Kidney (tissue), 14 donors: ENCODE results near the gene CPM. TPM values are rescaled to one million over a fixed set of nuclear protein-coding genes. Genes with fewer than 3 reads are reported as not detected.

ENCODE experiments used
- DNase-seq, 5 donors: peaks; one replicate each; pipeline ENCODE4 v3.0.0-alpha.2; 2013 to 2020
- FAIRE-seq: peaks from 2 replicates; lab custom pipeline; 2012; peaks lifted over from hg19 to GRCh38; lab: Jason Lieb, UNC
- H3K27ac ChIP-seq, 2 donors: one replicate each; pipeline ENCODE4 v1.7.0; 2013; ENCODE audit warnings: low read depth in 2 of 2, low read length in 2 of 2, inconsistent platforms in 1 of 2
- H3K27me3 ChIP-seq: one replicate; pipeline ENCODE4 v1.7.1; 2013; ENCODE audit warnings: low read length, inconsistent platforms; ENCODE audit not compliant: control insufficient read depth, insufficient read depth
- H3K36me3 ChIP-seq, 3 donors: one replicate each; pipeline versions ENCODE4 v1.7.0 to v1.7.1; 2013; ENCODE audit warnings: low read length in 3 of 3, control low read depth in 1 of 3, inconsistent platforms in 1 of 3; ENCODE audit not compliant: insufficient read depth in 3 of 3, control insufficient read depth in 2 of 3
- H3K4me1 ChIP-seq, 3 donors: one replicate each; pipeline versions ENCODE4 v1.7.0 to v1.7.1; 2013; ENCODE audit warnings: low read length in 3 of 3, inconsistent platforms in 1 of 3, low read depth in 1 of 3; ENCODE audit not compliant: control insufficient read depth in 2 of 3, insufficient read depth in 2 of 3
- H3K4me3 ChIP-seq, 3 donors: one replicate each; pipeline versions ENCODE4 v1.7.0 to v1.8.1; 2013; ENCODE audit warnings: low read length in 3 of 3, control low read depth in 1 of 3, inconsistent platforms in 1 of 3
- H3K9ac ChIP-seq, 3 donors: one replicate each; pipeline versions ENCODE4 v1.7.0 to v1.7.1; 2013; ENCODE audit warnings: low read length in 3 of 3, control low read depth in 1 of 3, inconsistent platforms in 1 of 3
- H3K9me3 ChIP-seq, 3 donors: one replicate each; pipeline versions ENCODE4 v1.7.0 to v1.7.1; 2013; ENCODE audit warnings: low read length in 3 of 3, control low read depth in 1 of 3, inconsistent platforms in 1 of 3; ENCODE audit not compliant: control insufficient read depth in 2 of 3, insufficient read depth in 1 of 3
- CTCF ChIP-seq: IDR thresholded peaks from 3 replicates; pipeline ENCODE4 v1.5.1; 2012; ENCODE audit warnings: mild to moderate bottlenecking, moderate library complexity, borderline replicate concordance; ENCODE audit not compliant: insufficient read depth; ENCODE audit errors: extremely low read depth
- intact Hi-C: fragments of 100-400 bp; cut with DNase I; formaldehyde crosslinking; loops from one replicate; pipeline ENCODE4 v1.11.1; 2022
- polyA plus RNA-seq: library from polyadenylated mRNA; stranded (reverse); fragments of 350-450 nt; fragmentation: Illumina TruSeq; extraction: RNeasy Lipid Tissue Mini Kit (QIAGEN cat#74804); gene quantifications from one replicate; pipeline ENCODE4 v1.2.3, GENCODE V29; 2014; ENCODE audit warnings: low read depth, low replicate concordance; ENCODE audit not compliant: insufficient read depth
- total RNA-seq: library from RNA; stranded (reverse); fragmentation: NEBNext Ultra II Directional; extraction: Animal tissue kit (Norgen Biotek cat#: 25700); gene quantifications from one replicate; pipeline ENCODE4 v1.2.1, GENCODE V29; 2021
- donor health status: control.
- donor health status: control.
- donor health status: control.
- donor health status: control.
- donor health status: control.
- donor health status: DM: yes; HTN: yes; CAD: no.
- donor health status: Normal renal cell carcinoma (clear cell type).

Gene CPM
- total and polyA plus RNA-seq, 2 donors from 2014 or later = 35.7 to 144 TPM

DNA sequence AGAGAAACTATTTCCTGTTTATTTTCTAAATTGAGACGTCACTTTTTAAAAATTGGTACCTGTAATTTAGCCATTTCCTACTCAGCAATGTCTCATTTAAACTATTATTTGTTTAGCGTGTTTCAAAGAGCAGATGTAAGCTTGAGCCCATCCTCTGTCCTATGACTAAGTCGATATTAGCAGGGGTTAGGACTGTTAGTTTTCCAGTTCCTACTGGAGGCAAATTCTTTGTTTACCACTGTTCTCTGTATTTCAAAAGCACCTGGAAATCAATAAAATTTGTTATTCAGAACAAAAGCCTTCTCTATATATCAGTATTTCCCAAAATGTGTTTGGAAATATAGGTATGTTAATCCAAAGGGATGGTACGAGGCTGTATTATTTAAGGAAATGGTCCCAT lies 82.6 kb downstream of the CPM start:
- Histone ChIP-seq H3K27ac (no peak overlapping the region), H3K4me3 (no peak overlapping the region), H3K9ac (no peak overlapping the region), H3K36me3 (peaks cover 0 to 3% (median 3%) of the 10 kb centered on the region in 3 donors), H3K9me3 (no peaks in the 10 kb centered on the region), H3K4me1 (no peaks in the 10 kb centered on the region), H3K27me3 (no peaks in the 10 kb centered on the region)
- TF ChIP-seq CTCF = no peak
- intact Hi-C loops = no loop called here
- DNase-seq = no peak
- no peak for FAIRE-seq

DNA sequence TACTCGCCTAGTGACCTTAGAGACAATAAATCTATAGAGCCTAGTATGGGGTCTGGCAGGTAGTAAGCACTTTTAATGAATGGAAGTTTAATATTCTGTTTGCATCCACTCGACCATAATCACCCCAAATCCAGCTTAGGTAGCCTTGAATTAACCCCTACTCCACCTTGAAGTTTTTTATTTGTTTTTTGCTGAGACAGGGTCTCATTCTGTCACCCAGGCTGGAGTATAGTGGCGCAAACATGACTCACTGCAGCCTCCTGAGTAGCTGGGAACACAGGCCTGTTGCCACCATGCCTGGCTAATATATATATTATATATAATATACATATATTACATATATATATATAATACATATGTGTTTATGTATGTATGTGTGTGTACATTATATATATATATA lies 86.2 kb downstream of the CPM start:
- FAIRE-seq (no peak), DNase-seq (no peak)
- no peak for TF ChIP-seq CTCF
- no peaks in the 10 kb centered on the region for H3K27me3 ChIP-seq
- peaks cover 0 to 4% (median 3%) of the 10 kb centered on the region in 3 donors for H3K36me3 ChIP-seq
- intact Hi-C loops = no loop called here
- H3K4me1 ChIP-seq = no peaks in the 10 kb centered on the region
- H3K4me3 ChIP-seq = no peak overlapping the region
- H3K9me3 ChIP-seq = no peaks in the 10 kb centered on the region
- H3K9ac ChIP-seq = no peak overlapping the region
- H3K27ac ChIP-seq = no peak overlapping the region

- intact Hi-C loops = no loop called here
- Histone ChIP-seq H3K36me3 (peaks cover 0 to 8% (median 5%) of the 10 kb centered on the region in 3 donors), H3K27ac (no peak overlapping the region), H3K9me3 (no peaks in the 10 kb centered on the region), H3K4me1 (no peaks in the 10 kb centered on the region), H3K27me3 (no peaks in the 10 kb centered on the region), H3K9ac (no peak overlapping the region), H3K4me3 (no peak overlapping the region)
- FAIRE-seq (no peak), DNase-seq (no peak)
- TF ChIP-seq CTCF = no peak
Observed at GRCh38 chr12:68844788-68845695, 87.9 kb downstream of the CPM start.
